GM06990 (cell line): Measurements from ENCODE around the gene SLC7A14.

Experiments
- DNase-seq: peaks from one replicate; pipeline ENCODE4 v3.0.0-alpha.2; 2011; ENCODE audit not compliant: insufficient read length; ENCODE audit errors: extremely low read depth
- H3K27me3 ChIP-seq: replicated peaks from 2 replicates; pipeline ENCODE4 v1.6.0; 2011; ENCODE audit warnings: low read length; ENCODE audit not compliant: control insufficient read depth, insufficient read depth
- H3K36me3 ChIP-seq: 2 replicates; pipeline ENCODE4 v1.5.1; 2011; ENCODE audit warnings: low read length; ENCODE audit not compliant: control insufficient read depth, insufficient read depth
- H3K4me3 ChIP-seq: replicated peaks from 2 replicates; pipeline ENCODE4 v1.5.1; 2011; ENCODE audit warnings: low read depth, mild to moderate bottlenecking, control low read depth, low read length
- TF ChIP-seq, protein P1 (sequence below): IDR thresholded peaks from 2 replicates; pipeline ENCODE4 v1.5.1; 2011; ENCODE audit warnings: low read length, control low read depth, mild to moderate bottlenecking, inconsistent platforms; ENCODE audit not compliant: insufficient read depth, poor library complexity, severe bottlenecking

The SLC7A14 gene

DNA sequence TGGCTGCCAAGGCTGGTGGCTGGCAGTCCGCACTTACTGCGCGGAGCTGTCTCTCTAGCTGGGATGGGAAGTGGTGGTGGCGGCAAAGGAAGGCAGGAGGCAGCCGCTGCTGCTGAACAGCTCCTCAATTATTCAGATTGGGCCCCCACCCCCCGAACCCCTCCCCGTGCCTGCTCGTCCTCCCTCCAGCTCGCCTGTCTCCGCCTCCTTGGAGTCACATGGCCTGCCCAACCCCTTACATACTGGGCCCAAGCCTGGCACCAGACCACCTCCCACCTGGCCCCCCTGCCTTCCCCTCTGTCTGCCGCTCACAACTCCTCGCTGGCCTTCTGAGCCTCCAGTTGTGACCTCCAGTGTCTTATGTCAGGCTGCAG is at the start of gene SLC7A14:
TSS of gene SLC7A14 (minus strand) at position 139 of the 374 bp plus-strand sequence. CDS start 59,139 bp downstream, outside the sequence.
- no peak for DNase-seq
- H3K27me3 ChIP-seq: peaks cover 1% of the 10 kb centered on the region; the same call in 1 of the 2 replicates
- no peak within 1 kb of the TSS for H3K4me3 ChIP-seq
- H3K36me3 ChIP-seq: no peaks in the 10 kb centered on the region
- TF ChIP-seq, protein P1, sequence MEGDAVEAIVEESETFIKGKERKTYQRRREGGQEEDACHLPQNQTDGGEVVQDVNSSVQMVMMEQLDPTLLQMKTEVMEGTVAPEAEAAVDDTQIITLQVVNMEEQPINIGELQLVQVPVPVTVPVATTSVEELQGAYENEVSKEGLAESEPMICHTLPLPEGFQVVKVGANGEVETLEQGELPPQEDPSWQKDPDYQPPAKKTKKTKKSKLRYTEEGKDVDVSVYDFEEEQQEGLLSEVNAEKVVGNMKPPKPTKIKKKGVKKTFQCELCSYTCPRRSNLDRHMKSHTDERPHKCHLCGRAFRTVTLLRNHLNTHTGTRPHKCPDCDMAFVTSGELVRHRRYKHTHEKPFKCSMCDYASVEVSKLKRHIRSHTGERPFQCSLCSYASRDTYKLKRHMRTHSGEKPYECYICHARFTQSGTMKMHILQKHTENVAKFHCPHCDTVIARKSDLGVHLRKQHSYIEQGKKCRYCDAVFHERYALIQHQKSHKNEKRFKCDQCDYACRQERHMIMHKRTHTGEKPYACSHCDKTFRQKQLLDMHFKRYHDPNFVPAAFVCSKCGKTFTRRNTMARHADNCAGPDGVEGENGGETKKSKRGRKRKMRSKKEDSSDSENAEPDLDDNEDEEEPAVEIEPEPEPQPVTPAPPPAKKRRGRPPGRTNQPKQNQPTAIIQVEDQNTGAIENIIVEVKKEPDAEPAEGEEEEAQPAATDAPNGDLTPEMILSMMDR: no peak

DNA sequence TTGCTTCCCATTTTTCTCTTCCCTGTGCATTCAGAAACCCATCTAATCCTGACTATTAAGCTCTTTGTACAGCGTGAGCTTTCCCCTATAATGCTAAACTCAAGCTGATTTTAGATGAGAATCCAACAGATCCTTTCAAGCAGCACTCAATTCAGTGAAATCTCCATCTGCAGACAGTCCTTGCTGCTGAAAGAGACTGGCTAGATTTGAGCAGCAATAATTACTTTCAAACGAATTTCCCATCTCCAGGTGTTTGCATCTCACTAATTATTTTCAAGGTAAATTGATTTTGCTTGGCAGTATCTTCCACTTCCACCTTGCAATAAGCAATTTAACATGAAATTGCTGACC is 49.5 kb upstream of the SLC7A14 start:
- Histone ChIP-seq H3K27me3 (no peaks in the 10 kb centered on the region; the same call in 1 of the 2 replicates), H3K4me3 (no peak overlapping the region), H3K36me3 (no peaks in the 10 kb centered on the region)
- TF ChIP-seq, protein P1: no peak
- no peak for DNase-seq

DNA sequence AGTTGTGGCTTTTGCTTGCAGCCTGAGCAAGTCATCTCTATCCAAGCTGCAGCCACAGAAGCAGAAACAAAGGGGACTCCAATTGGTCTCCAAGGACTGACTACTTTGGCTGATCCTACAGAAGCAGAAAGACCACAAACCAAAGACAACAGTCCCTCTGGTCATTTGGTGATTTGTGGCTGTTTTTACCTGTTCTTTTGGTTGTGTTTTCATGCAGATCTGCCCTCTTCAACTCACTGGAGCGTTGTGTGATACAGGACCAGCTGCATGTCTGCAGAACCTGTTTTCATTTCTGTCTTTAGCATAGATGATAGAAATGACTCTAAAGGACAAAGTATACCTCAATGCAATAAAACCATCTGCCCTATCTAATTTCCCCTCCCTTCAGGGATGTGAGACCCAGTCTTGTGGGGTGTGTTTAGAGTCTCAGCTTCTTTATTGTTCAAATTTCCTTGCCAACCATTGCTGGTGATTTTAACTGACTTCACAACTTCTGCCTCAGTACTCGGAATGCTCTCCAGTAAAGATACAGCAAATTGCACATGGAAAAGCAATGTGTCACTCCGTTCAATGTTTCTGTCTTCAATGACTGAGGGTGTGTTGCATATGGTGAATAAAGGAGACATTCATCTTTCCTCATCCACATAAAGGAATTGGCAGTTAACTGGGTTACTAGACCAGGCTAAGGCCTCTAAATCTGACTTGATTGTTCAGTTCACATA is 48.9 kb upstream of the SLC7A14 start:
- no peaks in the 10 kb centered on the region for H3K36me3 ChIP-seq
- peak; percentile 76 for DNase-seq
- no peaks in the 10 kb centered on the region; the same call in 1 of the 2 replicates for H3K27me3 ChIP-seq
- no peak overlapping the region for H3K4me3 ChIP-seq
- TF ChIP-seq, protein P1: no peak

DNA sequence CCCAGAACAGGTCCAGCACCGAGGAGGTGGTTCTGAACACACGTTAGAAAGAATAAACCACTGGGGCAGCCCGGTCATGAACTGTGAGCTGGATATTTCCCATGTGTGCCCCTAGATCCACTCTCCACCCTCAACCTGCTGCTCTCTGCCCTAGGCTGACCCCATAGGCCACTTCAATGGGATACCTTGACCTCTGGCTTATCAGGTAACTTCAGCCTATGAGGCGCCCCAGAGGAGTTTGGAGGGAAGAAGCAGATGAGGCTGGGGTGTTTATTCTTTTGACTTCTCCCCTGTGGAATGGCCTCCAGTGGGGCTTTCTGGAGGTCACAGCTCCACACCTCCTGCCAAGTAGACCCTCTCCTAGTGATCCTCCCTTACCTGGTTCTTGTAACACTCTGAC is 47.7 kb upstream of the SLC7A14 start:
- no peak for DNase-seq

DNA sequence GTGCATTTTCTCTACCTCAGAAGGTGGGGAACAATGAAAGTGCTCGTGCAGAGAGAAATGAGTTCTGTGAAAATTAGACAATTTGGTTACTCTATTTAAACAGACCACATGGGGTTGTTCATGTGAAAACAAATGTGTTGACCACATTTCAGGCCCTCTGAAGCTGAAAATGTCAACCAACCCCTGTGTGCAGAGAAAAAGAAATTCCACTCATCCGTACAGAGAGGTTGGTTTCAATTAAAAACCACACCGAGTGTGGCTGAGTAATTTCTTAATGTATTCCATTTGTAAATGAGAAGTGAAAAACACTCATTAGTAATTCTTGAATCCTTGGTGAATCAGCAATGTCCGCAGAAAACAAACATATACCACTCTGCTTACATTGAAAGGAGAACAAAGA is 46.9 kb upstream of the SLC7A14 start:
- H3K4me3 ChIP-seq: no peak overlapping the region
- peak; percentile 83 for DNase-seq

More for the DNA sequence above, 47.7 kb upstream of the SLC7A14 start:
- Histone ChIP-seq H3K36me3 (no peaks in the 10 kb centered on the region), H3K4me3 (no peak overlapping the region), H3K27me3 (no peaks in the 10 kb centered on the region; the same call in 1 of the 2 replicates)
- TF ChIP-seq, protein P1: no peak

More for the DNA sequence above, 46.9 kb upstream of the SLC7A14 start:
- TF ChIP-seq, protein P1: no peak
- no peaks in the 10 kb centered on the region for H3K27me3 ChIP-seq
- no peaks in the 10 kb centered on the region for H3K36me3 ChIP-seq
